ENCODE data around the gene AGBL1.

- TF ChIP-seq, protein P1, sequence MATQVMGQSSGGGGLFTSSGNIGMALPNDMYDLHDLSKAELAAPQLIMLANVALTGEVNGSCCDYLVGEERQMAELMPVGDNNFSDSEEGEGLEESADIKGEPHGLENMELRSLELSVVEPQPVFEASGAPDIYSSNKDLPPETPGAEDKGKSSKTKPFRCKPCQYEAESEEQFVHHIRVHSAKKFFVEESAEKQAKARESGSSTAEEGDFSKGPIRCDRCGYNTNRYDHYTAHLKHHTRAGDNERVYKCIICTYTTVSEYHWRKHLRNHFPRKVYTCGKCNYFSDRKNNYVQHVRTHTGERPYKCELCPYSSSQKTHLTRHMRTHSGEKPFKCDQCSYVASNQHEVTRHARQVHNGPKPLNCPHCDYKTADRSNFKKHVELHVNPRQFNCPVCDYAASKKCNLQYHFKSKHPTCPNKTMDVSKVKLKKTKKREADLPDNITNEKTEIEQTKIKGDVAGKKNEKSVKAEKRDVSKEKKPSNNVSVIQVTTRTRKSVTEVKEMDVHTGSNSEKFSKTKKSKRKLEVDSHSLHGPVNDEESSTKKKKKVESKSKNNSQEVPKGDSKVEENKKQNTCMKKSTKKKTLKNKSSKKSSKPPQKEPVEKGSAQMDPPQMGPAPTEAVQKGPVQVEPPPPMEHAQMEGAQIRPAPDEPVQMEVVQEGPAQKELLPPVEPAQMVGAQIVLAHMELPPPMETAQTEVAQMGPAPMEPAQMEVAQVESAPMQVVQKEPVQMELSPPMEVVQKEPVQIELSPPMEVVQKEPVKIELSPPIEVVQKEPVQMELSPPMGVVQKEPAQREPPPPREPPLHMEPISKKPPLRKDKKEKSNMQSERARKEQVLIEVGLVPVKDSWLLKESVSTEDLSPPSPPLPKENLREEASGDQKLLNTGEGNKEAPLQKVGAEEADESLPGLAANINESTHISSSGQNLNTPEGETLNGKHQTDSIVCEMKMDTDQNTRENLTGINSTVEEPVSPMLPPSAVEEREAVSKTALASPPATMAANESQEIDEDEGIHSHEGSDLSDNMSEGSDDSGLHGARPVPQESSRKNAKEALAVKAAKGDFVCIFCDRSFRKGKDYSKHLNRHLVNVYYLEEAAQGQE (IDR thresholded peaks at IDR 0.05; ENCODE audit: insufficient read depth in 1 of 2, low read depth in 2 of 2, low read length in 2 of 2) = peak; percentile 15 to 86; a peak in 2 of 4 replicates
- no peak for TF ChIP-seq POLR2AphosphoS5 (IDR thresholded peaks at IDR 0.05; ENCODE audit: low read depth, low read length)
- TF ChIP-seq TAF1 (IDR thresholded peaks at IDR 0.05; ENCODE audit: borderline replicate concordance, insufficient read depth, low read length) = no peak
- no peak for TF ChIP-seq FOXP2 (optimal IDR thresholded peaks at IDR 0.05; ENCODE audit: borderline replicate concordance, extremely low read depth, extremely low read length, insufficient read depth)
- TF ChIP-seq SIN3A (IDR thresholded peaks at IDR 0.05; ENCODE audit: borderline replicate concordance, insufficient read depth, low read length) = no peak
Observed at GRCh38 chr15:86355801-86356200, 276.1 kb downstream of the AGBL1 start.

Data from PFSK-1 (cell line).